Fibroblast of skin of scalp (primary cell): ENCODE measurements around the gene ZNF485.
"Not testable (repeated sequence)": the region's sequence is repeated elsewhere in the genome, so short reads cannot be mapped to it uniquely, and the experiment has no call there.

ENCODE experiments used
- DNase-seq: peaks from one replicate; pipeline ENCODE4 v3.0.0-alpha.2; 2013

The ZNF485 gene

GRCh38 chr10:43605850-43606322 is 352 bp upstream of the ZNF485 start:
- no peak for DNase-seq

DNA sequence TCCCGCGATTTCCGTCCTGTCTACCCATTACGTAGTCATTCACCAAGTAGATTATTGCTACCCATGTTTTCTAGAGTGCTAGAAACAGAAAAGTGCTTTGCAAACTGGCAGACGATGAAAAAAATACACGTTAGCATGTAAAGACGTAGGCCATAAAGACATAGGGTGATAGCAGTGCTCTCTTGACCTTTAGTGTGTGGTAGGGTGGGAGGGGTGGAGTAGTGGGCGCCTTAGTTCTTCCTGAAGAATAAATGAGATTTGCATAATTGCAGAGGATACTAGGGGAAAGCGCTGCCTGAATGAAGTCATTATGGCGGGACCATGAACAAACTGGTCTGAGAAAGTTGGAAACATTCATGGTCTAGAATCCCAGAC is 948 bp downstream of the ZNF485 start:
- DNase-seq, result no peak

GRCh38 chr10:43610636-43611035 is 4.4 kb downstream of the ZNF485 start:
- DNase-seq, result peak; percentile 55

- DNase-seq, result no peak
Measured at GRCh38 chr10:43616697-43617370, 10.6 kb downstream of the ZNF485 start.

GRCh38 chr10:43619368-43619767 is 13.1 kb downstream of the ZNF485 start:
- no peak for DNase-seq

DNA sequence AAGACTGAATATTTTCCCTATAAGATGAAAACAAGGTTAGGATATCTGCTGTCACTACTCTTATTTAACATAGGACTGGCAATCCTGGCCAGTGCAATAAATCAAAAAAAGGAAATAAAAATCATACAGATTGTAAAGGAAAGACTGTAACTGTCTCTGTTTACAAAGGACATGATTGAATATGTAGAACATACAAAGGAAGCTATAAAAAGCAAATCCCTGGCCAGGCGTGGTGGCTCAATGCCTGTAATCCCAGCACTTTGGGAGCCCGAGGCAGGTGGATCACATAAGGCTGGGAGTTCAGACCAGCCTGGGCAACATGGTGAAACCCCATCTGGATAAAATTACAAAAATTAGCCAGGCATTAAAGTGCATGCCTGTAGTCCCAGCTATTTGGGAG is 15.8 kb downstream of the ZNF485 start:
- DNase-seq, result no peak

DNA sequence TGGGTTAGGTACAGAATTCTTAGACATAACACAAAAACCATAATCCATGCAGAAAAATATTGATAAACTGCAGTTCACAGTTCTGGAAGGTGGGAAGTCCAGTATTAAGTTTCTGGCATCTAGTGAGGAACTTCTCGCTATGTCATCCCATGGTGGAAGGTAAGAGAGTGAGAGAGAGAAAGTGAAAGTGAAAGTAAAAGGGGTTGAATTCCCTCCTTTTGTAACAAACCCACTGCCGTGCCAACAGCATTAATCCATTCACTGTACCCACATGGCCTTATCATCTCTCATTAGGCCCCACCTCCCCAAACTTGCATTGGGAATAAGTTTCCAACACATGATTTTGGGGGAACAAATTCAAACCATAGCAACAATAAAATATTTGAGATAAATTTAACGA is 17.1 kb downstream of the ZNF485 start:
- DNase-seq, result peak; percentile 16

GRCh38 chr10:43627942-43628341 is 21.7 kb downstream of the ZNF485 start:
- no peak for DNase-seq

- no peak for DNase-seq
Measured at GRCh38 chr10:43628956-43629355, 22.7 kb downstream of the ZNF485 start.

DNA sequence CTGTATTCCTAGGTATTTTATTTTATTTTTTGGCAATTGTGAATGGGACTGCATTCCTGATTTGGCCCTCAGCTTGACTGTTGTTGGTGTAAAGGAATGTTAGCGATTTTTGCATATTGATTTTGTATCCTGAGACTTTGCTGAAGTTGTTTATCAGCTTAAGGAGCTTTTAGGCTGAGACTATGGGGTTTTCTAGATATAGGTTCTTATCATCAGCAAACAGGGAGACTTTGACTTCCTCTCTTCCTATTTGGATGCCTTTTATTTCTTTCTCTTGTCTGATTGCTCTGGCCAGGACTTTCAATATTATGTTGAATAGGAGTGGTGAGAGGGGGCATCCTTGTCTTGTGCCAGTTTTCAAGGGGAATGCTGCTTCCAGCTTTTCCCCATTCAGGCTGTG is 29.6 kb downstream of the ZNF485 start:
- DNase-seq, result not testable (repeated sequence)

DNA sequence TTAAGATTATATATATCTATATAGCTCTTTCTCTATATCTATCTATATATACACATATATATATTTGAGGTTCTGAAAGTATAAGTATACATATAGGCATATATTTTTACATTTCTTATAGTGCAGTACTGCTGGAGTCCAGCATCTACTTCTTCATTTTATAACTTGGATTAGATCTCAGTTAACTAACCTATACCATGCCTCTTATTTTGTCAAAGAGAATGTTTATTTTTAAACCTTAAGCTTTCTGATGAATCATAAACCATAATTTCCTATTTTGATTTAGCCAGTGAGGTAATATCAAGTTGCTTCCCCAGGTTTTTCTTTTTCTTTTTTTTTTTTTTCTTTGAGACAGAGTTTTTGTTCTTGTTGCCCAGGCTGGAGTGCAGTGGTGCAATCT is 34.4 kb downstream of the ZNF485 start:
- no peak for DNase-seq

- DNase-seq, result peak; percentile 15
Measured at GRCh38 chr10:43644252-43644651, 38.0 kb downstream of the ZNF485 start.

GRCh38 chr10:43645866-43646265 is 39.6 kb downstream of the ZNF485 start:
- no peak for DNase-seq

GRCh38 chr10:43647576-43647975 is 41.3 kb downstream of the ZNF485 start:
- no peak for DNase-seq

- no peak for DNase-seq
Measured at GRCh38 chr10:43648095-43648397, 41.8 kb downstream of the ZNF485 start.

GRCh38 chr10:43648398-43649184 is 42.4 kb downstream of the ZNF485 start, which contains the start of gene ZNF32:
TSS of gene ZNF32 (minus strand) at chr10:43648881. CDS start at chr10:43646133, 2,748 bp downstream.
- peak; percentile 89 for DNase-seq

GRCh38 chr10:43649185-43649523 is 42.9 kb downstream of the ZNF485 start:
- no peak for DNase-seq

DNA sequence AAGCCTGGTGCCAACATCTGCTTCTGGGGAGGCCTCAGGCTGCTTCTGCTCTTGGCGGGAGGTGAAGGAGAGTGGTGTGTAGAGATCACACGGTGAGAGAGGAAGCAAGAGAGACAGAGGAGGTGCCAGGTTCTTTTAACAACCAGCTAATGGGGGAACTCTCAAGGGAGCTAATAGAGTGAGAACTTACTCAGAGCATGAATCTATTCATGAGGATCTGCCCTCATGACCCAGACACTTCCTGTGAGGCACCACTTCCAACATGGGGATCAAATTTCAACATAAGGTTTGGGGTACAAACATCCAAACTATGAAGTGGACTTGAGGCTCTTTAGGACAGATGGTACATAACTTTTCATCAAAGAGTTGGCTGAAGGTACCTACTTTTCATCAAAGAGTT is 47.5 kb downstream of the ZNF485 start:
- DNase-seq, result no peak

GRCh38 chr10:43655311-43655710 is 49.1 kb downstream of the ZNF485 start:
- no peak for DNase-seq

GRCh38 chr10:43658227-43658626 is 52.0 kb downstream of the ZNF485 start:
- no peak for DNase-seq

DNA sequence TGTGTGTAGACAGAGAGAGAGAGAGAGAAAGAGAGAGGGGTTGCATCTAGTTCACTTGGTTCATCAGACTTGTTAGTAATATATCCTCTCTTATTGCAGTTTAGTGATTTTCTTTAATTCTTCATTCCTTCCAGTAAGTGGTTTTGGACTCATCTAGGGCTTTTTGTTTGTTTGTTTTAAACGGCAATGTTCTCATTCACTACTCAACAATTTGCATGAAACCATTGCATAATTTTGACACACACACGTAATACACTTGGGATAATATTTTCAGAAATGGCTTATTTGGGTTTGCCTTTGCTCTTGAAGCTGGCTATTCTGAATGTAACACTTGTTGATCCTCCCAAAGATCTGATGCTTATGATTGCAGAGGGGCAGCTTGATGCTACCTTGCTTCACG is 58.8 kb downstream of the ZNF485 start:
- no peak for DNase-seq

GRCh38 chr10:43666552-43666951 is 60.3 kb downstream of the ZNF485 start:
- DNase-seq, result no peak

DNA sequence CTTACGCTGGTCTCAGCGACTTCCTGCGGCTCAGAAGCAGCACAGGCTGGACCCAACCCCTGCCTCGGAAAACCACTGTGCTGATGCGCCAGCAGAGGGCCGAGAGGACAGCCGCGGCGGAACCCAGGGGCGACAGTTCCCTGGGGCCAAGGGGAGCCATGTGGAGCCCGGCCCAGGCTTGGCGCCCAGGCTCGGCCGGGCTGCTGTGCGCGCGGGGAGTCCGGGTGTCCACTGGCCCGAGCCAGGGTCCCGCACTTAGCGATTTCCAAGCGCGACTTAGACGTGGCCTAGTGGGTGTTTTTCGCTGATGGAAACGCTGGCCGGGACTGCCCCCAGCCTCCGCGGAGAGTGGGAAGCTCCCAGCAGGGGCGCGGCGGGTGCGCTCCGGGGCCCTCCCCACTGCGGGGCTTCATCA is 61.1 kb downstream of the ZNF485 start:
- peak; percentile 49 for DNase-seq
